Hepatocyte (in vitro differentiated cells): ENCODE results near the gene NKD1. TPM values are rescaled to one million over a fixed set of nuclear protein-coding genes. Genes with fewer than 3 reads are reported as not detected.

Source experiments
- DNase-seq: peaks from one replicate; pipeline ENCODE4 v3.0.0-alpha.2; 2016; ENCODE audit warnings: low spot score
- H2AFZ ChIP-seq: fragments of 200-600 bp; sonication (generic); 2 replicates; pipeline ENCODE4 v1.6.0; 2016; ENCODE audit warnings: antibody characterized with exemption, mild to moderate bottlenecking
- H3K27ac ChIP-seq: fragments of 200-600 bp; sonication (generic); 2 replicates; pipeline ENCODE4 v1.5.1; 2016; ENCODE audit warnings: mild to moderate bottlenecking
- H3K27me3 ChIP-seq: fragments of 200-600 bp; sonication (generic); 2 replicates; pipeline ENCODE4 v1.6.1; 2016
- H3K36me3 ChIP-seq: fragments of 200-600 bp; sonication (generic); replicated peaks from 2 replicates; pipeline ENCODE4 v1.5.1; 2016; ENCODE audit warnings: low read depth; ENCODE audit not compliant: insufficient read depth
- H3K4me1 ChIP-seq: fragments of 200-600 bp; sonication (generic); 2 replicates; pipeline ENCODE4 v1.5.1; 2016; ENCODE audit warnings: mild to moderate bottlenecking, moderate library complexity; ENCODE audit not compliant: insufficient read depth
- H3K4me2 ChIP-seq: fragments of 200-600 bp; sonication (generic); 2 replicates; pipeline ENCODE4 v1.6.0; 2016
- H3K4me3 ChIP-seq: fragments of 200-600 bp; sonication (generic); 2 replicates; pipeline ENCODE4 v1.5.1; 2016; ENCODE audit warnings: mild to moderate bottlenecking
- H3K79me2 ChIP-seq: fragments of 200-600 bp; sonication (generic); 2 replicates; pipeline ENCODE4 v1.6.0; 2017; ENCODE audit warnings: mild to moderate bottlenecking
- H3K9me2 ChIP-seq: fragments of 200-600 bp; sonication (generic); replicated peaks from 2 replicates; pipeline ENCODE4 v1.6.0; 2017; ENCODE audit warnings: mild to moderate bottlenecking; ENCODE audit not compliant: insufficient read depth
- H3K9me3 ChIP-seq: fragments of 200-600 bp; sonication (generic); 2 replicates; pipeline ENCODE4 v1.5.1; 2016; ENCODE audit warnings: low read depth, mild to moderate bottlenecking
- H4K20me1 ChIP-seq: fragments of 200-600 bp; sonication (generic); 2 replicates; pipeline ENCODE4 v1.6.0; 2016; ENCODE audit warnings: mild to moderate bottlenecking; ENCODE audit not compliant: insufficient read depth, poor library complexity, severe bottlenecking
- EZH2 ChIP-seq: fragments of 200-600 bp; sonication (generic); IDR thresholded peaks from 2 replicates; pipeline ENCODE4 v1.6.1; 2016; ENCODE audit warnings: antibody characterized with exemption, mild to moderate bottlenecking, borderline replicate concordance
- EZH2phosphoT487 ChIP-seq: fragments of 200-600 bp; sonication (generic); IDR thresholded peaks from one replicate; pipeline ENCODE4 v1.6.1; 2018; ENCODE audit warnings: antibody characterized with exemption, mild to moderate bottlenecking, low read depth, moderate library complexity; ENCODE audit not compliant: unreplicated experiment, severe bottlenecking
- WGBS: methylation state at CpG from one replicate; pipeline ENCODE4 v1.1.6; 2016; ENCODE audit warnings: low lambda C conversion rate; ENCODE audit errors: missing lambda C conversion rate; 5-methylcytosine and 5-hydroxymethylcytosine counted together
- polyA plus RNA-seq: library from polyadenylated mRNA; unstranded; fragments of >200 nt; fragmentation: Nextera tagmentation; extraction: Ambion mirVana; gene quantifications from 2 replicates; pipeline ENCODE4 v1.2.1, GENCODE V29; 2016
- total RNA-seq: library from RNA; depleted of rRNA; stranded (reverse); fragments of >200 nt; gene quantifications from 2 replicates; pipeline ENCODE4 v1.2.3, GENCODE V29; 2014
- TF ChIP-seq, protein P1 (sequence below): fragments of 200-600 bp; sonication (generic); IDR thresholded peaks from 2 replicates; pipeline ENCODE4 v1.5.1; 2016; ENCODE audit warnings: antibody characterized with exemption, mild to moderate bottlenecking; ENCODE audit not compliant: poor library complexity

NKD1 gene
- total and polyA plus RNA-seq, 2 experiments from 2014 or later, result 5.9 to 26.3 TPM

DNA sequence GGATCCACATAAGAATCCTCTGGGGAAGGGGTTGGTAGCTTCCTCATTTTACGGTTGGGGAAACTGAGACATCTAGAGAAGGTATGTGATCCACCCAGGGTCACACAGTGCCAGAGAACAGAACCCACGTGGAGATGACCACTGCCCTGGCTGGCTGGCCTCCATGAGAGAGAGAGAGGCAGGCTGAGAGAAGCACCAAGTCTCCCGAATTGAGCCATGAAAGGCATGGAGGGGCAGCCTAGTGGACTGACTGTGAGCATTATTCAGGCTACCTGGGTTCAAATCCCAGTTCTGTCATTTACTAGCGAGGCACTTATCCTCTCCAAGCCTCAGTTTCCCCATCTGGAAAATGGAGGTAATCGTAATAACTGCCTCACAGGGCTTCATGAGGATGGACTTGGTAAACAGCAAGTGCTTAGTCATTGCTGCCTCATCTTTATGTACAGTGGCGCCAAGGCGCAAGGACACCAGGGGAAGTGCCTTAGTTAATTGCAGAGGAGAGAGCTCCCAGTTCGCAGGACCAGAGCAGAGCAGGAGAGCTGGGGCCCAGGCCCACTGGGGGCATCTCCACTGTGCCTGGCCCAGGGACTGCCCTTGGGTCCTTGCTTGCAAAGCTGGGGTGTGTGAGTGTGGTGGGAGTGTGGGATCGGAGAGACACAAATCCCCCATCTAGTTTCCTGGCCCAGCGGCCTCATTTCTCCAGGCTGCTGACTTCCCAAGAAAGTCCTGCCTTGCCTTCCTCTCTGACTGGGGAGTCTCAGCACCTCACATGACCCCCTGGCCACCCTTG is 71.7 kb downstream of the NKD1 start:
- H3K4me3 ChIP-seq, result no peak overlapping the region
- no peak for DNase-seq

DNA sequence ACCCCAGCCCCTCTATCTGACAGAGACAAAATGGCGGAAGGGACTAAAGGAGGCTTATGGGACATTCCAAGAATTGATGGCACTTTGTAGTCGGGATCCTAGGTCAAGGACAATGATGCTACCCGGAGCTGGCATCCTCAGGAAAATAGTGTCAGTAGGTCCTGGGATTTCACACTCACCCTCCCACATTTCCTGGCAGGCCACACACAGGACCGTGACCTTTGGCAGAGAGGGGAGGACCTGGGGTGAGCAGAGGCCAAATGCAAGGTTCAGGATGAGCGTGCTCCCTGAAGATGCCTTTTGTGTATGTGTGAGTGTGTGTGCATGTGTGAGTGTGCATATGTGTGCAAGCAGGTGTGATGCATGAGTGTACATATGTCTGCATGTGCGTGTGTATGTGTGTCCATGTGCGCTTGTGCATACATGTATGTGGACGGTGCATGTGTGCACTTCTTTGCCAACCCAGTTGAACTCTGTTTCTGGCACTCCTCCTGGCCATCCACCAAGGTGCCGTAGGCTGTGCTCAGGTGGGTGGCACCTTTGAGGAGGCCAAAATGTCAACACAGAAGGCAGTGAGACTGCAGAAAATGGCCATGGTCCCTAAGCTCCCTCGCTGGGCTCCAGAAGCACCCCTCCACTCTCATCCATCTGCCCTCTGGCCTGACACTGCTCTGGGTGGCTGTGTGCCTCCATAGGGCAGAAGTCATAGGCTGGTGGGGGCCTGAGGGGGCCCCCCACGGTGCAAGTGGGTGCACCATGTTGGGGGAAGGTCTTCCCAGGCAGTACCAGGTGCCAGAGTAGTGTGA is 72.7 kb downstream of the NKD1 start:
- Histone ChIP-seq H2AFZ (no peak overlapping the region), H3K36me3 (no peaks in the 10 kb centered on the region), H4K20me1 (no peaks in the 10 kb centered on the region), H3K9me3 (no peaks in the 10 kb centered on the region), H3K4me1 (peaks cover 15% of the 10 kb centered on the region), H3K9me2 (no peaks in the 10 kb centered on the region), H3K4me2 (no peak overlapping the region), H3K4me3 (no peak overlapping the region), H3K79me2 (no peaks in the 10 kb centered on the region), H3K27ac (no peak overlapping the region), H3K27me3 (no peaks in the 10 kb centered on the region)
- WGBS, result 93% methylated on average over 11 of the region's 11 CpGs
- no peak for DNase-seq
- TF ChIP-seq EZH2 (no peak), EZH2phosphoT487 (no peak)
- TF ChIP-seq, protein P1, sequence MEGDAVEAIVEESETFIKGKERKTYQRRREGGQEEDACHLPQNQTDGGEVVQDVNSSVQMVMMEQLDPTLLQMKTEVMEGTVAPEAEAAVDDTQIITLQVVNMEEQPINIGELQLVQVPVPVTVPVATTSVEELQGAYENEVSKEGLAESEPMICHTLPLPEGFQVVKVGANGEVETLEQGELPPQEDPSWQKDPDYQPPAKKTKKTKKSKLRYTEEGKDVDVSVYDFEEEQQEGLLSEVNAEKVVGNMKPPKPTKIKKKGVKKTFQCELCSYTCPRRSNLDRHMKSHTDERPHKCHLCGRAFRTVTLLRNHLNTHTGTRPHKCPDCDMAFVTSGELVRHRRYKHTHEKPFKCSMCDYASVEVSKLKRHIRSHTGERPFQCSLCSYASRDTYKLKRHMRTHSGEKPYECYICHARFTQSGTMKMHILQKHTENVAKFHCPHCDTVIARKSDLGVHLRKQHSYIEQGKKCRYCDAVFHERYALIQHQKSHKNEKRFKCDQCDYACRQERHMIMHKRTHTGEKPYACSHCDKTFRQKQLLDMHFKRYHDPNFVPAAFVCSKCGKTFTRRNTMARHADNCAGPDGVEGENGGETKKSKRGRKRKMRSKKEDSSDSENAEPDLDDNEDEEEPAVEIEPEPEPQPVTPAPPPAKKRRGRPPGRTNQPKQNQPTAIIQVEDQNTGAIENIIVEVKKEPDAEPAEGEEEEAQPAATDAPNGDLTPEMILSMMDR, result no peak

More for the DNA sequence above, 71.7 kb downstream of the NKD1 start:
- Histone ChIP-seq H3K27me3 (no peaks in the 10 kb centered on the region), H4K20me1 (no peaks in the 10 kb centered on the region), H3K9me2 (no peaks in the 10 kb centered on the region), H2AFZ (no peak overlapping the region), H3K4me1 (peaks cover 24% of the 10 kb centered on the region), H3K4me2 (no peak overlapping the region), H3K36me3 (no peaks in the 10 kb centered on the region), H3K27ac (no peak overlapping the region), H3K79me2 (no peaks in the 10 kb centered on the region), H3K9me3 (no peaks in the 10 kb centered on the region)
- TF ChIP-seq EZH2phosphoT487, result no peak
- TF ChIP-seq, protein P1, result no peak
- no peak for TF ChIP-seq EZH2
- 97% methylated on average over 10 of the region's 10 CpGs for WGBS

DNA sequence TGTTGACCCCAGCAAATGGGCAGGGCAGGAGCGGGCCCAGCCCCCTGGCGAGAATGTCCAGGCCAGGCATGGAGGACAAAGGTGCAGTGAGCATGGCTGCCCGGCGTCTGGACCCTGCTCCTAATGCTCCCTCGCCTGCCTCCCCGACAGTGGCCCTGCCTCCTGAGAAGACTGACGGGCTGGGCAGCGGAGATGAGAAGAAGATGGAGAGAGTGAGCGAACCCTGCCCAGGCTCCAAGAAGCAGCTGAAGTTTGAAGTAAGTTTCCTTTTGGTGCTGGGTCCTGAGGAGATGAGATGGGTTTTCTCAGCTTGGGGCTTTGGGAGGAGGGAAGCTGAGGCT is 73.2 kb downstream of the NKD1 start:
- WGBS, result 91% methylated on average over 8 of the region's 9 CpGs
- H3K79me2 ChIP-seq, result no peaks in the 10 kb centered on the region

More for the DNA sequence above, 73.2 kb downstream of the NKD1 start:
- Histone ChIP-seq H3K4me1 (peaks cover 9% of the 10 kb centered on the region), H3K27ac (no peak overlapping the region), H3K4me3 (no peak overlapping the region), H3K9me2 (no peaks in the 10 kb centered on the region), H3K27me3 (no peaks in the 10 kb centered on the region), H2AFZ (no peak overlapping the region), H4K20me1 (no peaks in the 10 kb centered on the region), H3K36me3 (no peaks in the 10 kb centered on the region), H3K4me2 (no peak overlapping the region), H3K9me3 (no peaks in the 10 kb centered on the region)
- TF ChIP-seq, protein P1, result no peak
- TF ChIP-seq EZH2phosphoT487, result no peak
- DNase-seq, result no peak
